B cell (primary cell): ENCODE data around the gene SDK1. TPM values are rescaled to one million over a fixed set of nuclear protein-coding genes. Genes with fewer than 3 reads are reported as not detected.

Source experiments
- ATAC-seq: fragments of 200-7000 bp; cut with Tn5 transposase; one replicate; pipeline ENCODE4 v1.10.0; 2021; ENCODE audit warnings: low read depth, mild to moderate bottlenecking, moderate number of reproducible peaks, moderate library complexity
- CTCF ChIA-PET: fragments of 350-600 bp; sonication (Branson Sonifier 250); formaldehyde crosslinking; loops from one replicate; lab custom pipeline; 2021; ENCODE audit warnings: antibody characterized with exemption, inconsistent platforms; lab: Charles Lee
- POLR2A ChIA-PET: fragments of 350-600 bp; sonication (Branson Sonifier 250); formaldehyde crosslinking; loops from one replicate; lab custom pipeline; 2021; ENCODE audit warnings: antibody characterized with exemption; lab: Charles Lee
- DNase-seq: peaks from one replicate; pipeline ENCODE4 v3.0.0; 2013
- H2AFZ ChIP-seq: 2 replicates; pipeline ENCODE4 v1.6.1; 2012; ENCODE audit warnings: mild to moderate bottlenecking, low read depth, low read length; ENCODE audit not compliant: insufficient read depth, poor library complexity, severe bottlenecking
- H3K27ac ChIP-seq, 2 donors: 1 replicate in 1 of 2; 2 replicates in 1 of 2; pipeline ENCODE4 v1.5.1; 2012 to 2013; ENCODE audit warnings: low read length in 2 of 2, mild to moderate bottlenecking in 2 of 2, moderate library complexity in 1 of 2
- H3K27me3 ChIP-seq, 4 experiments: fragments of 200-600 bp in 1 of 4; sonication (generic) in 1 of 4; replicated peaks in 1 of 4; 1 replicate in 2 of 4; 2 replicates in 2 of 4; pipeline versions ENCODE4 v1.6.1 to v1.7.0; 2013 to 2016; ENCODE audit warnings: low read length in 3 of 4, mild to moderate bottlenecking in 2 of 4, mixed read lengths in 1 of 4, moderate library complexity in 1 of 4; ENCODE audit not compliant: insufficient read depth in 4 of 4, control insufficient read depth in 3 of 4; ENCODE audit errors: control extremely low read depth in 1 of 4
- H3K36me3 ChIP-seq, 2 experiments: replicated peaks in 1 of 2; 1 replicate in 1 of 2; 2 replicates in 1 of 2; pipeline versions ENCODE4 v1.6.1 to v1.7.1; 2013; ENCODE audit warnings: low read length in 1 of 2; ENCODE audit not compliant: insufficient read depth in 2 of 2, control insufficient read depth in 1 of 2; ENCODE audit errors: control extremely low read depth in 1 of 2, extremely low read depth in 1 of 2
- H3K4me1 ChIP-seq, 2 donors: fragments of 200-600 bp in 1 of 2; sonication (generic) in 1 of 2; 1 replicate in 1 of 2; 2 replicates in 1 of 2; pipeline versions ENCODE4 v1.5.1 to v1.6.1; 2013 to 2017; ENCODE audit warnings: low read length in 2 of 2; ENCODE audit not compliant: control insufficient read depth in 2 of 2, insufficient read depth in 2 of 2
- H3K4me2 ChIP-seq: replicated peaks from 2 replicates; pipeline ENCODE3; 2012; ENCODE audit warnings: mild to moderate bottlenecking, low read depth, low read length; ENCODE audit not compliant: poor library complexity, severe bottlenecking
- H3K4me3 ChIP-seq, 5 experiments: fragments of 200-600 bp in 1 of 5; sonication (generic) in 1 of 5; 1 replicate in 3 of 5; 2 replicates in 2 of 5; pipeline versions ENCODE4 v1.5.1 to v1.7.0; 2011 to 2016; ENCODE audit warnings: low read length in 4 of 5, mild to moderate bottlenecking in 4 of 5, low read depth in 2 of 5, control low read depth in 1 of 5, moderate library complexity in 1 of 5; ENCODE audit not compliant: insufficient read depth in 1 of 5; ENCODE audit errors: control extremely low read depth in 1 of 5, extremely low read depth in 1 of 5
- H3K79me2 ChIP-seq: fragments of 200-600 bp; sonication (generic); one replicate; pipeline ENCODE4 v1.6.0; 2016; ENCODE audit warnings: low read length; ENCODE audit not compliant: control insufficient read depth, insufficient read depth
- H3K9ac ChIP-seq: fragments of 200-600 bp; sonication (generic); 2 replicates; pipeline ENCODE4 v1.6.1; 2017; ENCODE audit warnings: mild to moderate bottlenecking, low read length, moderate library complexity
- H3K9me3 ChIP-seq, 3 donors: one replicate each; pipeline versions ENCODE4 v1.6.1 to v1.7.1; 2013; ENCODE audit warnings: low read length in 2 of 3; ENCODE audit not compliant: control insufficient read depth in 2 of 3, insufficient read depth in 1 of 3; ENCODE audit errors: control extremely low read depth in 1 of 3
- H4K20me1 ChIP-seq: 2 replicates; pipeline ENCODE4 v1.6.0; 2012; ENCODE audit warnings: mild to moderate bottlenecking, low read length; ENCODE audit not compliant: insufficient read depth, control insufficient read depth, poor library complexity, severe bottlenecking
- H3K27ac Mint-ChIP-seq: one replicate; pipeline ENCODE4 v1.8.0; 2021; ENCODE audit warnings: mixed read lengths
- H3K27me3 Mint-ChIP-seq: one replicate; pipeline ENCODE4 v1.8.0; 2021; ENCODE audit warnings: mixed read lengths
- H3K4me1 Mint-ChIP-seq: one replicate; pipeline ENCODE4 v1.8.0; 2021; ENCODE audit warnings: mixed read lengths
- H3K4me3 Mint-ChIP-seq: one replicate; pipeline ENCODE4 v1.8.0; 2021; ENCODE audit warnings: mixed read lengths
- H3K9me3 Mint-ChIP-seq: one replicate; pipeline ENCODE4 v1.8.0; 2022; ENCODE audit warnings: mixed read lengths; ENCODE audit not compliant: insufficient read depth
- CTCF ChIP-seq: fragments of 200-600 bp; IDR thresholded peaks from one replicate; pipeline ENCODE4 v1.8.0; 2022; ENCODE audit warnings: antibody characterized with exemption, mild to moderate bottlenecking
- EZH2 ChIP-seq: IDR thresholded peaks from 2 replicates; pipeline ENCODE4 v1.6.1; 2012; ENCODE audit warnings: borderline replicate concordance, low read depth, mild to moderate bottlenecking, moderate library complexity, low read length; ENCODE audit not compliant: insufficient read depth, poor library complexity, severe bottlenecking
- WGBS: methylation state at CpG from one replicate; pipeline ENCODE4 v1.1.5; 2013; ENCODE audit warnings: missing lambda C conversion rate; ENCODE audit not compliant: insufficient coverage; 5-methylcytosine and 5-hydroxymethylcytosine counted together
- intact Hi-C: fragments of 100-400 bp; cut with micrococcal nuclease; formaldehyde crosslinking; loops from one replicate; pipeline ENCODE4 v1.10.0; 2022
- polyA plus RNA-seq: library from polyadenylated mRNA; depleted of rRNA; stranded (reverse); fragments of >200 nt; gene quantifications from 2 replicates; pipeline ENCODE4 v1.2.3, GENCODE V29; 2012
- total RNA-seq, 2 donors: library from RNA; stranded (reverse); fragments of 120-200 nt in 1 of 2; gene quantifications; 1 replicate in 1 of 2; 2 replicates in 1 of 2; pipeline versions ENCODE4 v1.2.3 to v1.2.4, GENCODE V29; 2013 to 2022

SDK1 gene
- total and polyA plus RNA-seq, 2 donors (not counting 1 experiment from before 2014, with no cell fraction given) = 0.73 to 2.0 TPM

GRCh38 chr7:4144172-4144701, 843.2 kb downstream of the SDK1 start:
- Mint-ChIP-seq H3K4me3 (no peak overlapping the region), H3K9me3 (no peaks in the 10 kb centered on the region), H3K27me3 (peaks cover 28% of the 10 kb centered on the region), H3K4me1 (no peaks in the 10 kb centered on the region), H3K27ac (no peak overlapping the region)
- Histone ChIP-seq H3K9me3 (peaks cover 0 to 5% (median 0%) of the 10 kb centered on the region in 3 donors), H2AFZ (no peak overlapping the region), H3K79me2 (no peaks in the 10 kb centered on the region), H3K4me3 (no peak overlapping the region), H3K4me1 (no peaks in the 10 kb centered on the region), H3K9ac (no peak overlapping the region), H3K27ac (no peak overlapping the region), H3K4me2 (no peak overlapping the region), H4K20me1 (no peaks in the 10 kb centered on the region), H3K36me3 (no peaks in the 10 kb centered on the region), H3K27me3 (peaks cover 0 to 6% (median 0%) of the 10 kb centered on the region in 4 experiments)
- intact Hi-C loops = no loop called here
- ATAC-seq = no peak
- 48% methylated on average over 14 of the region's 20 CpGs for WGBS
- ChIA-PET CTCF (no interaction called here), POLR2A (no interaction called here)
- DNase-seq = no peak
- TF ChIP-seq CTCF (no peak), EZH2 (no peak)

GRCh38 chr7:4144811-4145510, 843.9 kb downstream of the SDK1 start:
- H3K79me2 ChIP-seq = no peaks in the 10 kb centered on the region
- H3K27me3 ChIP-seq = peaks cover 0 to 6% (median 0%) of the 10 kb centered on the region in 4 experiments
- no peaks in the 10 kb centered on the region for H3K9me3 Mint-ChIP-seq
- ATAC-seq = no peak
- H3K4me3 Mint-ChIP-seq = no peak overlapping the region
- TF ChIP-seq CTCF (no peak), EZH2 (no peak)
- no peak overlapping the region for H3K4me3 ChIP-seq
- no peaks in the 10 kb centered on the region for H4K20me1 ChIP-seq
- no peak overlapping the region for H3K27ac Mint-ChIP-seq
- peaks cover 28% of the 10 kb centered on the region for H3K27me3 Mint-ChIP-seq
- no peak for DNase-seq
- ChIA-PET CTCF (no interaction called here), POLR2A (no interaction called here)
- intact Hi-C loops = no loop called here
- no peaks in the 10 kb centered on the region for H3K36me3 ChIP-seq
- peaks cover 0 to 5% (median 0%) of the 10 kb centered on the region in 3 donors for H3K9me3 ChIP-seq
- H3K27ac ChIP-seq = no peak overlapping the region
- no peaks in the 10 kb centered on the region for H3K4me1 ChIP-seq
- H3K4me2 ChIP-seq = no peak overlapping the region
- WGBS = 5% methylated on average over 18 of the region's 25 CpGs
- no peaks in the 10 kb centered on the region for H3K4me1 Mint-ChIP-seq
- H3K9ac ChIP-seq = no peak overlapping the region
- H2AFZ ChIP-seq = peak overlapping the region; percentile 10
